ENCODE data around the gene HOXB1.

The HOXB1 gene

DNA sequence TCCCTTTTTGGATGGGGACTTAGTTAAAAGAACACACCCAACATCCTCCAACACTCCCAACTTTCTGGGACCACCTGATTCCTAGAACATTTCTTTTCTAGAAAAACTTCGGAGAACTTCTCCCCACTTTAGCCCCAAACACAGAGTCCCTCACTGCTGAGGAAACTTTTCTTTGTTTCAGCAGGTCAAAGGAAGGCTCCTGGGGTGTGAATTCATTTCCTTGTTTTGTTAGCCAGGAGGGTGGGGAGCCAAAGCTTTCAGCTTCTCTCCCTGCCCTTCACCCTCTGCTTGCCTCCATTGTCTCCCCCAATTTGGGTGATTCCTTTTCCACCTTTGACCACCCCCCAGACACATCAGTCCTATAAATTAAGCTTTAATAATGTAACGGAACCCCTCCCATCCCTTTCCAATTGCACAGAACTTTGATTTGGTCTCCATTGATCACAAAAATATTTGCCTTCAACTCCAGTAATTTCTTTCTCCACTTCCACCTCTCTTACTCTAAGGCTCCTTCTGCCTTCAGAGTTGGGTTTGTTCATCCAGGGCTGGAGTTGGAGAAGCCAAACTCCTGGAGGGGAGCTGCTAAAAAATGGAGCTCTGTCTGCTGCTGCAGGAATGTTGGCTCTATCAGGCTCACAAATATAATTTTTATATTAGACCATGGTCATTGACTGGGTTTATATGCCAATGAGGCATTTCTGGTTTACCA is 37.0 kb upstream of the HOXB1 start:
- no peak for DNase-seq

DNA sequence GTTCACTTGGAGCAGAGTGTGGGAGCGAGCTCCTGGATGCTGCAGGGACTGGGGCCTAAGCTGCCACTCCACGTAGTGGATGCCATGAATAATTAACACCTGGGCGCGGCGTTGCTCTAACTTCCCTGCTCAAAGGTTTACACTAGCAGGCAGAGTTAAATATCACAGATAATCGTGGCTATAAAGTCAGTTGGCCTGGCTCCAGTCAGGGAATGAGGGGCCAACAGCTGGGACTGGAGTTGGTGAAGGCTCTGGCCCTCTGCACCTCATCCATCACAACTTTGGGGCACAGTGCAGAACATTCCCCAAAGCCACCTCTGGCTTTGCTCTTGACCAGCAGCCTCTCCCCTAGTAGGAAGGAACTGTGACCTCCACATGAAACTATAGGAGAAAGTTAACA is 36.4 kb upstream of the HOXB1 start:
- no peak for DNase-seq

GRCh38 chr17:48566717-48567116 is 35.9 kb upstream of the HOXB1 start:
- no peak for DNase-seq

- no peak for DNase-seq
Measured at GRCh38 chr17:48565925-48566710, 35.3 kb upstream of the HOXB1 start.

- DNase-seq, result no peak
Measured at GRCh38 chr17:48565022-48565554, 34.3 kb upstream of the HOXB1 start.

- DNase-seq, result peak; percentile 53
Measured at GRCh38 chr17:48564188-48565021, 33.6 kb upstream of the HOXB1 start.

DNA sequence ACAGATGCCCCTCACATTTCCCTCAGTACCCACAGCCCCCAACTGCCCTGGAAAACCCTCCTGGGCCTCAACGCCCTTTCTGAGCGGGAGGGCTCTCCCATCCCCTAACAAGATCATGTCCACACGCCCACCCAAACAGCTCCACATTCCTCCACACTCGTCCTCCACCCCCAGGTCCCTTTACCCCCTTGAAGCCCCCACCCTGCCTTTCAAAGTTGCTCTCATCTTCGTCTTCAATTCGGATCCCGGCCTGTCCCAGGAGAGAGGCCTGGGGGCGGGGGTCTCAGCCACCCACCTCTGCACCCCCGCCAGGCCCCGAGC is 33.0 kb upstream of the HOXB1 start:
- DNase-seq, result no peak

DNA sequence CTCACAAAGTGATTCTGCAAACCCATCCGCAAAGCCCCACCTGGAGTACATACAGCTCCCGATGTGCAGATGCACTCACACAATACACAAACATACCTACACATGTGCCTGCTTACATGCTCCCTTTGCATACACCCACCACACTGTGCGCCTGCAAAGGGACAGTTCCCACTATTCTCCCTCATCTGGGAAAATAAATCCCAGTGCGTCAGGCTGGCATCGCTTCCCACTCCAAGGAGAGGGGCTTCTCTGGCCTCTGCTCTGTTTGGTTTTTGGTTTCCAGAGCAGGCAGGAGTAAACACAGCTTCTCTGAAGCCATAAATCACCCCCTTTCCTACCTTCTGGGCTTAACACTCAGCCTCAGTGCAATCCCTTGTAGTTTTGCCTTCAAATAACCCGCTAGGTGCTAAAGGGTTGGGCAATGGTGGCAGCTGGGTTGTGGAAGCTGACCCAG is 32.6 kb upstream of the HOXB1 start:
- no peak for DNase-seq

DNA sequence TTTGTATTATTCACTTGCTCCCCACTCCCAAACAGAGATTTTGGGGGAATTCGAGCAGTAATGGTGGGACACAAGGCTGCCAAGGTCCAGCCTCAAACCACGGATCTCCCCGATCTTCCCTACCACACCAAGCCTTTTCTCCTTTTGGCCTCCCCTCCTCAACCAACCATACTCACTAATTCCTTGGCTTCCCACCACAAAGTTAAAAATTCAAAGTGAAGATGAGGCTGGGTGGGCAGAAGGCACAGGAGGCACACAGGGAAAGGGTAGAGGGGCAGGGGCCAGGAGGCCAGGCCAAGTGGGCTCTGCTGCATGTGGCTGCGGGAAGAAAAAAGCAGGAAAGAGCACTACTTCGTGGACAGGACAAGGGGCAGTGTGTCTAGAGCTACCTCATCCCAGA is 32.1 kb upstream of the HOXB1 start:
- no peak for DNase-seq

GRCh38 chr17:48561884-48562810 is 31.3 kb upstream of the HOXB1 start:
- DNase-seq, result no peak

GRCh38 chr17:48559840-48560817 is 29.3 kb upstream of the HOXB1 start:
- no peak for DNase-seq

DNA sequence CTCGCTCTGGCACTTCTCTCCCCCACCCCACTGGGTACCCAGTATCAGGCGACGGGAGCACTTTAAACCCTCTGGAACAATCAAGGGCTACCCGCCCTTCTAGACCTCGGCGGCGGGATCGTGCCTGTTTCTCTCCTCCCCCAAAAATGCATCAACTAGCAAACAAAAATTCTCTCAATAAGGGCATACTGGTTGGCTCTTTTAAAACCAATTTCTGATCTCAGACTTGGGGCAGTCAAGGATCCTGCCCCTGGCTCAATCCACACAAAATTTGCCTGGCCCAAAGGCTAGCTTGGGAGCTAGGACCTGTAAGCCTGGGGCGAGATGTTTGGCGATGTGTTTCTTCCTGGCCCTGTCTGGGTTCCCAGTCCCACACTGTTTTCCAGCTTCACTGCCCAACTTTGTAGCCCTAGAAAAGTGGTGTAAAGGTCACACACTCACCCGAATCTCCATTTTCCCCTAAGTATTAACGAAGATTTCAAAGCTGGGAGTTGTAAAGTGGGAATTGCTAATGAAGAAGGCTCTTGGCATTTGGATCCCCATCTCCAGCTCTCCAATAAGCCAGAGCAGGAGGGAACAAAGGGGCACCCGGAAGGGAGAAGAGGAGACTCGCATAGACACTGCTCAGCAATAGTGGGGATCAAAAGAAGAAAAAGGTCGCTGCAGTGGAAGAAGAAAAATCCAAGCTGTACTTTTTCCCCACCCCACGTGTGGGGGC is 28.5 kb upstream of the HOXB1 start:
- no peak for DNase-seq

DNA sequence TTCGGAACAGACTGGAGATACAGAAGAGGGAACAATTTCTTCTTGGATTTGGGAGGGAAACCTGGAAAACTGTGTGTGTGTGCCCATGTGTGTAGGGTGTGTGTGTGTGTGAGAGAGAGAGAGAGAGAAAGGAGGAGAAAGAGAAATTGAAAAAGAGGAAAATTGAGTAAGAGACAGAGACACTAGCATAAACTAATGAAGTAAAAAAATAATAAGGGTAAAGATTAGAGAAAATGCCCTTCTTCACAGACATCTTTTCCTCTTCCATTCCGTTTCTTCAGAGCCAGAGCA is 28.0 kb upstream of the HOXB1 start:
- no peak for DNase-seq

DNA sequence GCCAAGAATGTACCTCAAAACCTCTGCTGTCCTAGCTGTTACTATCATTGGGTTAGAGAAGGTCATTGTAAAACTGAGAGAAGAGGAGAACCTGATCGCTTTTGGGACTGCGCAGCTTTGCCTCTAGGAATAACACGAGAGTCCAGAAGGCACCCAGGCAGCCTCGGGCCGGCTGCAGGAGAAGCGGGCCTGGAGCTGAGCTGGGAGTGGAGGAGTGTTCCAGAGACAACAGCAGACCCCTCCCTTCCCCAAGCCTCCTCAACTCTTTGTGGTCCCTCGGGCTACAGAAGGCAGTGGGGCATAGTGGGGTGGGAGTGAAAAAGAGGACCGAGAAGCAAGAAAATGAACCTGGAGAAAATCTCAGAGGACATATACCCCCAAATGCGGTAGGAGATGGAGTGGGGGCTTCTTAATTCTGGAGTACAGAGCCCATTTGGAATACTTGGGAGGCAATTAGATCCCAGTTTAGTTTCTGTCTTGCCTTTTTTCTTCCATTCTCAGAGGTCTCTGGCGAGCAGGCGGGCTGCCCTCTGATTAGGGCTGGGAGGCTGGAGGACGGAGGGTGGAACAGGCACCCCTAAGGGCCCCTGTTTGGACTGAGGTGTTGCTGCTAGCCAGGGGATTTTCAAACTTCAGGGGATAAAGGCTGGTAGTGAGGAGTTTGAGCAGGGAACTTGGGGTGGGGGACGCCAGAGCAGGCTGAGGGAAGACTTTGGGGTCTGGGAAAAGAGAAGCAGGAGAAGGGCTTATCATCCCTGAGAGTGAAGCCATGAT is 27.4 kb upstream of the HOXB1 start:
- no peak for DNase-seq

GRCh38 chr17:48556576-48557401 is 26.0 kb upstream of the HOXB1 start:
- no peak for DNase-seq

GRCh38 chr17:48556229-48556575 is 25.4 kb upstream of the HOXB1 start:
- DNase-seq, result no peak

DNA sequence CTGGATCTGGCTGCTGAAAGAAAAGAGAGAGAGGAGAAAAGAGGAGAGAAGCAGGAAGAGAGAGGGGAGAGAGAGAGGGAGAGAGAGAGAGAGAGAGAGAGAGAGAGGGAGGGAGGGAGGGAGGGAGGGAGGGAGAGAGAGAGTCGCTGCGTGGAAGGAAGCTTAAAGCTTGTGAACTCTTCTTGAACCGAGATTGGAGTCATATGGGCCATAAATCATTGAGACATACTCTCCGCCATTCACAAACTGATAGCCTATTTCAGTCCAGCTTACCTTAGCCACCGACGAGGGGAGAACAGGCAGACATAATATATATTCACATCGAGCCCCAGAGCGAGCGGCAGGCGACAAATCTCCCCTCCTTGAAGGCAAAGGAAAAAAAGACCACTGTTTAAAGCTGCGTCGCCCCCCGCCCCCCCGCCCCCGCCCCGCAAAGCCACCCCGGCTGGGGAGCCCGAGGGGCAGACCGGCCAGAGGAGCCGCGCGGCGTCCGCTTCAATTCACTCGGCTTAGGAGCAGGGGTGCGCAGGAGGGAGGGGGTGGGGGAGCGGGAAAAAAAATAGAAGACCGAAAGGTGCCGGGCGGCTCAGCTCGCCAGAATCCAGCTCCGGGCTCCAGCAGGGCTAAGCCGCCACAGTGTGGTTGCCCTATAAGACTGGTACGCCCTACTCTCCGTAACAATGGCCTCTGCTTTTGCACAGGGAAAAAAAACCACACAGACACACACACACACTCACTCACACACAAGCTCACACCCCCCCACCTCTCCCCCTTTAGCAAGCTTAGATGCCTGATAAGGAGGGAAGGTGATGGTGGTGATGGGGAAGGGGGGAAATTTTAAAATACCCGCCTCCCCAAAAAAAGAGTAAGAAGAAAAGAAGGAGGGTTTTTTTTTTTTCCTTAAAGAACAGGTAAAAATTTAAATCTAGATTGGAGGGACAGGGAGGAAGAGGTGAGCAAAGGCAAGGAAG is 24.7 kb upstream of the HOXB1 start:
- DNase-seq, result peak; percentile 91
